ENCODE data around the gene EFNB1. TPM values are rescaled to one million over a fixed set of nuclear protein-coding genes. Genes with fewer than 3 reads are reported as not detected.
"Not testable (repeated sequence)": the region's sequence is repeated elsewhere in the genome, so short reads cannot be mapped to it uniquely, and the experiment has no call there.

The EFNB1 gene
- total RNA-seq (2014; rRNA removed; shearing (Covaris generic)), result 1.8 and 2.0 TPM in 2 replicates
- 1.5 and 1.9 TPM in 2 replicates for total RNA-seq (2022)
- Bru-seq, nascent RNA, result percentile 25 among the genes with signal in this experiment
- BruChase-seq, experiment 1, labeled RNA remaining after a 6-hour chase, result percentile 15 among the genes with signal in this experiment
- BruChase-seq, experiment 2, labeled RNA remaining after a 2-hour chase, result percentile 36 among the genes with signal in this experiment
- long read RNA-seq, partial matches to known transcripts, result 0 of 3 reads
- long read RNA-seq, other reads (novel, unspliced or antisense), result 0 of 3 reads

- H3K27ac ChIP-seq (ENCODE audit: low read depth, low read length, poor library complexity, severe bottlenecking), result no peak within 1 kb of the TSS
- H3K4me2 ChIP-seq (ENCODE audit: low read length), result peak within 1 kb of the TSS; percentile 83
- no peaks in the 10 kb centered on the region for H4K20me1 ChIP-seq (ENCODE audit: insufficient read depth, low read length)
- no peaks in the 10 kb centered on the region for H3K36me3 ChIP-seq (ENCODE audit: insufficient read depth, low read length)
- CTCF ChIA-PET (ENCODE audit: unreplicated experiment), result interaction anchor here (0.5 to 0.6 kb wide), 2 partner anchors 539 to 1205 kb away, joined by 3 read pairs; no protein-coding TSS in a partner anchor
- H3K4me1 ChIP-seq (ENCODE audit: insufficient read depth, low read length, poor library complexity, severe bottlenecking), result peaks cover 9% of the 10 kb centered on the region
- H3K4me3 ChIP-seq (ENCODE audit: low read depth, low read length, poor library complexity, severe bottlenecking), result peak within 1 kb of the TSS; percentile 80
- intact Hi-C loops (cut with micrococcal nuclease; ENCODE audit: unreplicated experiment), result loop anchor here (1.0 to 5.0 kb wide), 3 partner anchors 332 to 458 kb away; partner anchors contain the start of gene YIPF6
- BruUV-seq (replicated peaks), result no TSS peak
- H3K79me2 ChIP-seq (ENCODE audit: insufficient read depth, low read depth, low read length), result no peaks in the 10 kb centered on the region
- TF ChIP-seq CTCF (conservative IDR thresholded peaks at IDR 0.05; ENCODE audit: low read length), result no peak
- no peak for TF ChIP-seq EZH2phosphoT487 (IDR thresholded peaks at IDR 0.05; ENCODE audit: borderline replicate concordance, low read depth, low read length)
- peak; percentile 92 for DNase-seq (ENCODE audit: low spot score)
- no peaks in the 10 kb centered on the region for H3K9me3 ChIP-seq (ENCODE audit: low read length)
- peak within 1 kb of the TSS; percentile 78 for H2AFZ ChIP-seq (ENCODE audit: low read length)
- POLR2A ChIA-PET, result interaction anchor here (0.6 to 1.9 kb wide), 7 partner anchors 34 to 558 kb away, joined by 3 to 6 read pairs (median 3); partner anchors contain the start of gene PJA1
- no peaks in the 10 kb centered on the region for H3K9me2 ChIP-seq (ENCODE audit: insufficient read depth, low read length)
Observed at GRCh38 chrX:68828740-68829581, at the start of gene EFNB1. Gene EFNB1 (plus strand): TSS chrX:68829021. CDS start chrX:68829777, 756 bp downstream.

GRCh38 chrX:68781295-68781694, 47.5 kb upstream of the EFNB1 start:
- POLR2A ChIA-PET; H3K4me3 ChIP-seq (ENCODE audit: low read depth, low read length, poor library complexity, severe bottlenecking); H3K4me1 ChIP-seq (ENCODE audit: insufficient read depth, low read length, poor library complexity, severe bottlenecking); H4K20me1 ChIP-seq (ENCODE audit: insufficient read depth, low read length); intact Hi-C loops (cut with micrococcal nuclease; ENCODE audit: unreplicated experiment); DNase-seq (ENCODE audit: low spot score); H3K36me3 ChIP-seq (ENCODE audit: insufficient read depth, low read length); CTCF ChIA-PET (ENCODE audit: unreplicated experiment); H3K79me2 ChIP-seq (ENCODE audit: insufficient read depth, low read depth, low read length); H3K27ac ChIP-seq (ENCODE audit: low read depth, low read length, poor library complexity, severe bottlenecking); H3K9me2 ChIP-seq (ENCODE audit: insufficient read depth, low read length); BruUV-seq (replicated peaks); H2AFZ ChIP-seq (ENCODE audit: low read length); H3K9me3 ChIP-seq (ENCODE audit: low read length); H3K4me2 ChIP-seq (ENCODE audit: low read length): not testable (repeated sequence)

- no TSS peak for BruUV-seq (replicated peaks)
- no peaks in the 10 kb centered on the region for H3K9me3 ChIP-seq (ENCODE audit: low read length)
- H3K4me3 ChIP-seq (ENCODE audit: low read depth, low read length, poor library complexity, severe bottlenecking), result no peak overlapping the region
- H3K27ac ChIP-seq (ENCODE audit: low read depth, low read length, poor library complexity, severe bottlenecking), result no peak overlapping the region
- H3K36me3 ChIP-seq (ENCODE audit: insufficient read depth, low read length), result no peaks in the 10 kb centered on the region
- no peak overlapping the region for H3K4me2 ChIP-seq (ENCODE audit: low read length)
- H3K79me2 ChIP-seq (ENCODE audit: insufficient read depth, low read depth, low read length), result no peaks in the 10 kb centered on the region
- TF ChIP-seq CTCF (conservative IDR thresholded peaks at IDR 0.05; ENCODE audit: low read length), result no peak
- TF ChIP-seq EZH2phosphoT487 (IDR thresholded peaks at IDR 0.05; ENCODE audit: borderline replicate concordance, low read depth, low read length), result no peak
- POLR2A ChIA-PET, result no interaction called here
- CTCF ChIA-PET (ENCODE audit: unreplicated experiment), result no interaction called here
- intact Hi-C loops (cut with micrococcal nuclease; ENCODE audit: unreplicated experiment), result no loop called here
- H4K20me1 ChIP-seq (ENCODE audit: insufficient read depth, low read length), result no peaks in the 10 kb centered on the region
- DNase-seq (ENCODE audit: low spot score), result no peak
- no peak overlapping the region for H2AFZ ChIP-seq (ENCODE audit: low read length)
- H3K4me1 ChIP-seq (ENCODE audit: insufficient read depth, low read length, poor library complexity, severe bottlenecking), result no peaks in the 10 kb centered on the region
- no peaks in the 10 kb centered on the region for H3K9me2 ChIP-seq (ENCODE audit: insufficient read depth, low read length)
Observed at GRCh38 chrX:68784816-68785215, 44.0 kb upstream of the EFNB1 start.

- POLR2A ChIA-PET; H4K20me1 ChIP-seq (ENCODE audit: insufficient read depth, low read length); H3K9me2 ChIP-seq (ENCODE audit: insufficient read depth, low read length); H2AFZ ChIP-seq (ENCODE audit: low read length); H3K9me3 ChIP-seq (ENCODE audit: low read length); H3K27ac ChIP-seq (ENCODE audit: low read depth, low read length, poor library complexity, severe bottlenecking); DNase-seq (ENCODE audit: low spot score); H3K36me3 ChIP-seq (ENCODE audit: insufficient read depth, low read length); CTCF ChIA-PET (ENCODE audit: unreplicated experiment); intact Hi-C loops (cut with micrococcal nuclease; ENCODE audit: unreplicated experiment); H3K4me2 ChIP-seq (ENCODE audit: low read length); H3K4me1 ChIP-seq (ENCODE audit: insufficient read depth, low read length, poor library complexity, severe bottlenecking); BruUV-seq (replicated peaks); H3K79me2 ChIP-seq (ENCODE audit: insufficient read depth, low read depth, low read length); H3K4me3 ChIP-seq (ENCODE audit: low read depth, low read length, poor library complexity, severe bottlenecking): not testable (repeated sequence)
Observed at GRCh38 chrX:68786581-68786980, 42.2 kb upstream of the EFNB1 start.

Data from OCI-LY7 (cell line).